ENCODE data around the gene FSCN2.

The FSCN2 gene

DNA sequence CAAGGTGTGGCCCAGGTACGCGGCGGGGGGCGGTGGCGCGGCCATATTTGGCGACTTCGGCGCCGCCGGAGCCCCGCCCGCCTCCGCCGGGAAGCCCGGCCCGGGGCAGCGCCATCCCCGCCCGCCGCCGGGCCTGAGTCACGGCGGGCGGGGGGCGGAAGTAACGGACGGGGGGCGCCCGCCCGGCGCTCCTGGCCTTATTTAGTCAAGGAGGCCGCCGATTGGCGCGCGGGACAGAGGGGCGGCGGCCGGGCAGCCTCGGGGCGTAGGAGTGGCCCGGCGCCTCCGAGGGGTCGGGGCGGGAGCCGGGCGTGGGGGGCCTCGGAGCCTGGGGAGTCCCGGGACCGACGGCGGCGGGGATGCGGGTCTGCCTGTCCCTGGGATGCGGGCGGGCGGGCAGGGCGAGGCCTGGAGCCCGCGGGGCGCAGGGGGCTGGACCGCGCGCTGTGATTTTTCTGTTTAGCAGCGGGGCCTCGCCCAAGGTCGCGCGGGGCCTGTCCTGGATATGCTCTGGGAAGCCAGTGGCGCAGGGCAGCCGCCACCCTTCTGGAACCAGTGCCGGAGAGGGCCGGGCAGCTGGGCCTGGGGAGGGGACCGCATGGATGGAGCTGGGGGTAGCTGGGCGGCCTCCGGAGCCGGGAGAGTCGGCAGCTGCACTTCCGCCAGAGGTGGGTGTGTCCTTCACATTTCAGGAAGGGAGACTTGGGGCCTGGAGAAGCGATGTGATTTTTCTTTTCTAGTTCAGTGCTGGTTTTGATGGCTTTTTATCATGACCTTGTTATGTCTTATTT lies 13.2 kb upstream of the FSCN2 start:
- H3K9me3 ChIP-seq (ENCODE audit: insufficient read depth, low read depth, low read length) = no peaks in the 10 kb centered on the region
- H3K9me2 ChIP-seq (replicated peaks; ENCODE audit: low read depth, low read length) = no peaks in the 10 kb centered on the region
- peak overlapping the region; percentile 76 for H3K4me3 ChIP-seq (ENCODE audit: low read length, poor library complexity, severe bottlenecking)
- H2AFZ ChIP-seq (ENCODE audit: low read length) = no peak overlapping the region
- peaks cover 77% of the 10 kb centered on the region for H3K79me2 ChIP-seq (ENCODE audit: insufficient read depth, low read length)
- peaks cover 24% of the 10 kb centered on the region for H3K36me3 ChIP-seq (ENCODE audit: insufficient read depth, low read length)
- peaks cover 43% of the 10 kb centered on the region for H3K4me1 ChIP-seq (ENCODE audit: insufficient read depth, low read length, poor library complexity, severe bottlenecking)
- peaks cover 26% of the 10 kb centered on the region for H3K27me3 ChIP-seq (ENCODE audit: insufficient read depth, low read length, poor library complexity, severe bottlenecking)
- H4K20me1 ChIP-seq (ENCODE audit: insufficient read depth, low read length, poor library complexity, severe bottlenecking) = peaks cover 53% of the 10 kb centered on the region
- H3K9ac ChIP-seq (ENCODE audit: low read depth, low read length, poor library complexity, severe bottlenecking) = peak overlapping the region; percentile 95
- H3F3A ChIP-seq (ENCODE audit: low read depth) = peaks cover 5% of the 10 kb centered on the region
- H3K4me2 ChIP-seq (ENCODE audit: low read depth, low read length, poor library complexity, severe bottlenecking) = peak overlapping the region; percentile 94
- TF ChIP-seq, protein P1, sequence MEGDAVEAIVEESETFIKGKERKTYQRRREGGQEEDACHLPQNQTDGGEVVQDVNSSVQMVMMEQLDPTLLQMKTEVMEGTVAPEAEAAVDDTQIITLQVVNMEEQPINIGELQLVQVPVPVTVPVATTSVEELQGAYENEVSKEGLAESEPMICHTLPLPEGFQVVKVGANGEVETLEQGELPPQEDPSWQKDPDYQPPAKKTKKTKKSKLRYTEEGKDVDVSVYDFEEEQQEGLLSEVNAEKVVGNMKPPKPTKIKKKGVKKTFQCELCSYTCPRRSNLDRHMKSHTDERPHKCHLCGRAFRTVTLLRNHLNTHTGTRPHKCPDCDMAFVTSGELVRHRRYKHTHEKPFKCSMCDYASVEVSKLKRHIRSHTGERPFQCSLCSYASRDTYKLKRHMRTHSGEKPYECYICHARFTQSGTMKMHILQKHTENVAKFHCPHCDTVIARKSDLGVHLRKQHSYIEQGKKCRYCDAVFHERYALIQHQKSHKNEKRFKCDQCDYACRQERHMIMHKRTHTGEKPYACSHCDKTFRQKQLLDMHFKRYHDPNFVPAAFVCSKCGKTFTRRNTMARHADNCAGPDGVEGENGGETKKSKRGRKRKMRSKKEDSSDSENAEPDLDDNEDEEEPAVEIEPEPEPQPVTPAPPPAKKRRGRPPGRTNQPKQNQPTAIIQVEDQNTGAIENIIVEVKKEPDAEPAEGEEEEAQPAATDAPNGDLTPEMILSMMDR (conservative IDR thresholded peaks at IDR 0.05; ENCODE audit: low read length) = no peak
- no peak for TF ChIP-seq EZH2phosphoT487 (IDR thresholded peaks at IDR 0.05; ENCODE audit: borderline replicate concordance)

DNA sequence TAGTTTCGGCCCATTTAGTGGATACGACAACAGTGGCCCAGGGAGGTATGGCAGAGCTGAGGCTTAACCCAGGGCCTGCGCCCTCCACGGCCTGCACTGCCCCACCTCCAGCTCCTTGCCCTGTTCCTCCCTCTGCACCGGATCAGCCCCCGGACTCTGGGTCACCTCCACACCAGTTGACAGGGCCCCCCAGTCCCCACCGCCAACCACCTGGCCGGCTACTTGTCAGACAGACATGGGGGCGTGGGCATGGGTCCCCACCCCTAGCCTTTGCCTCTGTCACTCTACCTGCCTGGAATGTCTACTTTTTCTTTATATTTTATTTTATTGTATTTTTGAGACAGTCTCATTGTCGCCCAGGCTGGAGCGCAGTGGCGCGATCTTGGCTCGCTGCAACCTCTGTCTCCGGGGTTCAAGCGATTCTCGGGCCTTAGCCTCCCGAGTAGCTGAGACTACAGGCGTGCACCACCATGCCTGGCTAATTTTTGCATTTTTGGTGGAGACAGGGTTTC lies 12.6 kb upstream of the FSCN2 start:
- H4K20me1 ChIP-seq (ENCODE audit: insufficient read depth, low read length, poor library complexity, severe bottlenecking) = peaks cover 47% of the 10 kb centered on the region
- peaks cover 41% of the 10 kb centered on the region for H3K4me1 ChIP-seq (ENCODE audit: insufficient read depth, low read length, poor library complexity, severe bottlenecking)
- no peaks in the 10 kb centered on the region for H3K9me2 ChIP-seq (replicated peaks; ENCODE audit: low read depth, low read length)
- no peaks in the 10 kb centered on the region for H3K9me3 ChIP-seq (ENCODE audit: insufficient read depth, low read depth, low read length)
- peaks cover 70% of the 10 kb centered on the region for H3K79me2 ChIP-seq (ENCODE audit: insufficient read depth, low read length)
- no peak overlapping the region for H2AFZ ChIP-seq (ENCODE audit: low read length)
- peaks cover 20% of the 10 kb centered on the region for H3K27me3 ChIP-seq (ENCODE audit: insufficient read depth, low read length, poor library complexity, severe bottlenecking)
- H3K4me3 ChIP-seq (ENCODE audit: low read length, poor library complexity, severe bottlenecking) = peak overlapping the region; percentile 76
- H3K4me2 ChIP-seq (ENCODE audit: low read depth, low read length, poor library complexity, severe bottlenecking) = peak overlapping the region; percentile 94
- peaks cover 8% of the 10 kb centered on the region for H3F3A ChIP-seq (ENCODE audit: low read depth)
- peak overlapping the region; percentile 95 for H3K9ac ChIP-seq (ENCODE audit: low read depth, low read length, poor library complexity, severe bottlenecking)
- TF ChIP-seq EZH2phosphoT487 (IDR thresholded peaks at IDR 0.05; ENCODE audit: borderline replicate concordance) = no peak
- TF ChIP-seq, protein P1 (conservative IDR thresholded peaks at IDR 0.05; ENCODE audit: low read length) = no peak
- peaks cover 18% of the 10 kb centered on the region for H3K36me3 ChIP-seq (ENCODE audit: insufficient read depth, low read length)

DNA sequence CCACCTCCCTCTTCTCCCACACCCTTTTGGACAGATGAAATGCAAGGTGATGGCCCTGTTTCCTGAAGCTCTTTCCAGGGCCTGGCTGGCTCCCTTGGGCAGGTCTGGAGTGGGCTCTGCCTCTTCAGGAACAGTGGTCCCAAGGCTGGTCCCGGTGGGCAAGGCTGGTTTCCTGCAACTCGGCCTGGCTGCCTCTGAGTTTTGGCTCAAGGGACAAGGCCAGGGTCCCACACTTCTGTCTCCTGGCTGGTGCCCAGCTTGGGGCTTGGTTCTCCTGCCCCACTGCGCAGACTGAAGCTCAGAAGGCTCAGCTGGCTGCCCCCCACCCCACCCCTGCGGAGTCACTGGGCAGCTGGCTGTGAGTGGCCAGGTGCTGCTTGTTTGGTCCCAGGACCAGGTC lies 11.7 kb upstream of the FSCN2 start:
- Histone ChIP-seq H3K27me3 (ENCODE audit: insufficient read depth, low read length, poor library complexity, severe bottlenecking) (peaks cover 11% of the 10 kb centered on the region), H4K20me1 (ENCODE audit: insufficient read depth, low read length, poor library complexity, severe bottlenecking) (peaks cover 38% of the 10 kb centered on the region), H3K9ac (ENCODE audit: low read depth, low read length, poor library complexity, severe bottlenecking) (peak overlapping the region; percentile 95), H3K4me2 (ENCODE audit: low read depth, low read length, poor library complexity, severe bottlenecking) (peak overlapping the region; percentile 94), H3K9me2 (replicated peaks; ENCODE audit: low read depth, low read length) (no peaks in the 10 kb centered on the region), H3K36me3 (ENCODE audit: insufficient read depth, low read length) (peaks cover 9% of the 10 kb centered on the region), H2AFZ (ENCODE audit: low read length) (no peak overlapping the region), H3K9me3 (ENCODE audit: insufficient read depth, low read depth, low read length) (no peaks in the 10 kb centered on the region), H3F3A (ENCODE audit: low read depth) (peaks cover 10% of the 10 kb centered on the region), H3K4me1 (ENCODE audit: insufficient read depth, low read length, poor library complexity, severe bottlenecking) (peaks cover 41% of the 10 kb centered on the region), H3K79me2 (ENCODE audit: insufficient read depth, low read length) (peaks cover 62% of the 10 kb centered on the region), H3K4me3 (ENCODE audit: low read length, poor library complexity, severe bottlenecking) (peak overlapping the region; percentile 76)
- TF ChIP-seq, protein P1 (conservative IDR thresholded peaks at IDR 0.05; ENCODE audit: low read length) = no peak
- TF ChIP-seq EZH2phosphoT487 (IDR thresholded peaks at IDR 0.05; ENCODE audit: borderline replicate concordance) = no peak

Measured in Loucy (cell line).